GM19351 (cell line): ENCODE data around the gene GATA6.
A peak's percentile ranks its signal among the peaks of the same experiment; 100 is the strongest.

Source experiments
- ATAC-seq: cut with Tn5 transposase; IDR thresholded peaks from one replicate; pipeline ENCODE4 v1.9.1; 2021; ENCODE audit warnings: mild to moderate bottlenecking, moderate library complexity; ENCODE audit not compliant: unreplicated experiment

The GATA6 gene

DNA sequence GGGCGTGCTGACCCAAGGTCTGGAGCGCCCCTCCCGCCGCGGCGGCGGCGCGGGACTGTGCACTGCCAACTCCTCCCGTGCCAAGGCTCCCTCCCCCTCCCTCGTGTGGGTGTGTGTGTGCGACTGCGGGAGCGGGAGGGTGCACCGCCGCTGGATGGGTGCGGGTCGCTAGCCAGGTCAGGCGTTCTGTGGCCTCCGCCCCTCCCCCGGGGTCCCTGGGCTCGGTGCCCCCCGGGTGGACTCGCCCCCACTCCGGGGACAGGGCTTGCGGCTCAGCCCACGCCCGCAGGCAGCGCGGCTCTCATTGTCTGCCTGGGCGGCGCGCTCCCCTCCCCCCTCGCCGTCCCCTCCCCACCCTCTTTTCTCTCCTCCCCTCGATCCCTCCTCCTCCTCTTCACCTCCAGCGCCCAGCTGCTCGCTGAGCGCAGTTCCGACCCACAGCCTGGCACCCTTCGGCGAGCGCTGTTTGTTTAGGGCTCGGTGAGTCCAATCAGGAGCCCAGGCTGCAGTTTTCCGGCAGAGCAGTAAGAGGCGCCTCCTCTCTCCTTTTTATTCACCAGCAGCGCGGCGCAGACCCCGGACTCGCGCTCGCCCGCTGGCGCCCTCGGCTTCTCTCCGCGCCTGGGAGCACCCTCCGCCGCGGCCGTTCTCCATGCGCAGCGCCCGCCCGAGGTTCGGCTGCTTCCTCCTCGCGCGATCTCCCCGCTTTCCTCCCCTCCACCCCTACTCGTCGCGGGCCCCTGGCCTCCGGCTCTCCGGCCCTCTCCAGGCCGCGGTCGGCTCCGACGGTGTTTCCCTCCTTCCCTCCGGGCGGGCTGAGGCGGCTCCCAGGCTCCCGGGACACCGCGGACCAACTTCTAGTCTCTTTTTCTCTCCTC, at the start of gene GATA6:
GATA6 (plus strand) TSS at position 579 of the 878 bp plus-strand sequence. CDS start 1,556 bp downstream, outside the sequence.
- ATAC-seq: peak; percentile 64

DNA sequence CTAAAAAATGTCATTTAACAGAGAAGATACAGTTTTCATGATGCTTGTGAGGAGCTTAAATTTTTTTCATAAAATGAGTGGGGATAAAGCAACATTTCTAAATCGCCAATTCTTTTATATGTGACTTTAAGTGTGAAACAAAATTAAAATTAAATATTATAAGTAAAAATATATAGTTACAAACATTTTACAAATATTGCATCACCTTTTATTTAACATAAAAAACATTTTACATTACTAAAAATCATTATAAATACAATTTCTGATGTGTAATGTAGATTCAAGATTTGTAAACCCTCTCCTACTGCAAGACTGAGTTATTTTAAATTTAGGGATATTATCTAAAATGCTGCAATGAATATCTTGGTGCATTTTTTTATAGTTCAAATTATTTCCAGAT, 44.4 kb upstream of the GATA6 start:
- ATAC-seq: no peak

DNA sequence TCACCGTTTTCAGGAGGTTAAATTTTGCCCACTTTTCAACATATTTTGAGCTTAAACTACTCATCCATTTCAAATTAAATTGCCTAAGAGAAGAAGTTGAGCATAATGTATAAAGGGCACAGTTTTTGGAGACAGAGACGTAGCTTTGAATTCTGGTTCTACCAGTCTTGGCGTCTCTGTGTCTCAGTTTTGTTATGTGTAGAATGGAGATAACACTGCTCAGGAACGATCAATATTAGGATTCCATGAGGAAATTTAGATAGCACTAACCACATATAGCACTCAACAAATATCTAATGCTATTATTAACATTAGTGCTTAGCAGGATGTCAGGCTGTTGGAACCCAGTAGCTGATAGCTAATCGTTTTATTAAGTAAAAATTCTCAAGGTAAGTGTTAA, 40.4 kb upstream of the GATA6 start:
- ATAC-seq: no peak

DNA sequence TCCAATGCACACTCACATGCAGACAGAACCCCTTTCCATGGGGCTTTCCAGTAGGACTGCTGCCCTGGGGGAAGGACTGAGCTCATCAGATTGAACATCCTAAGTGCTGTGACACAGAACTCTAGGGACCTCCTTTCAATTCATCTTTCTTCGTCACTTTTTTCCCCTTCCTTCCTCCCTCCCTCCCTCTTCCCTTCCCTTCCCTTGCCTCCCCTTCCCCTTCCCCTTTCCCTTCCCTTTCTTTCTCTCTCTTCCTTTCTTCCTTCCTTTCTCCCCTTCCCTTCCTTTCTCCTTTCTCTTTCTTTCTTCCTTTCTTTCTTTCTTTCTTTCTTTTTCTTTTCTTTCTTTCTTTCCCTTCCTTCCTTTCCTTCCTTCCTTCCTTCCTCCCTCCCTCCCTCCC, 39.6 kb upstream of the GATA6 start:
- no peak for ATAC-seq

DNA sequence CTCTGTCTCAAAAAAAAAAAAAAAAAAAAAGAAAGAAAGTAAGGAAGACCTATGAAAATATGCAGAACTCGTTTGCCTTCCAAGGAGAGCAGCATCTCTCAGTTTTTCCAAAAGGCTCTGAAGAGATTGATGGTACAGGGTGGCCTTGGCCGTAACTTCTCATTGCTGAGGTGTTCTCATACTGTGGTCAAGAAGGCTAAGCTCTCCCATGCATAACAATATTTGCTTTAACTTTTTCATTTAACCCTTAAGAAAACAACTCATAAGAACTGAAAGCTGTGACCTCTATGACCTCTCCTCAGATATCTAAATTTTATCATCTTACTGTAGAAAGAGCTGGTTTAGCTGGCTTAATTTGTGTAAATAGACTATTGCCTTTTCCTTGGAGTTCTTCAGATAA, 37.1 kb upstream of the GATA6 start:
- ATAC-seq: peak; percentile 79

DNA sequence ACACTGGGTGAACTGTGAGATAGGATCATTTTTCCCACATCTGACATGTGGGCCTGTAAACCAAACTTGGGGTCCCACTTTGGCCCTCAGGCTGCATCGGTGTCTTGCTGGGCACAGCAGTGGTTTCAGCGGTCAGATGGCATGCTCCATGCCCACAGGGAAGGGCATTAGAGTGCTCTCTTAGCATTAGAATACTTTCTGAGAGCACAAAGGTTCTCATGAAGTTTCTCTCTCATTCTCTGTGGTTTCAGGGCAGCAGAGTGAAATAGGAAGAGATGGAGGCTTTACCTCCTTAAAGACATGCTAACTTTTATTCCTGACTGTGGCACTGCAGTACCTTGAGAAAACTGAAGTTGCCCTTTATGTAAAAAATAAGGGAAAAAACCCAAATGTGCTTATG, 36.6 kb upstream of the GATA6 start:
- ATAC-seq: peak; percentile 47

DNA sequence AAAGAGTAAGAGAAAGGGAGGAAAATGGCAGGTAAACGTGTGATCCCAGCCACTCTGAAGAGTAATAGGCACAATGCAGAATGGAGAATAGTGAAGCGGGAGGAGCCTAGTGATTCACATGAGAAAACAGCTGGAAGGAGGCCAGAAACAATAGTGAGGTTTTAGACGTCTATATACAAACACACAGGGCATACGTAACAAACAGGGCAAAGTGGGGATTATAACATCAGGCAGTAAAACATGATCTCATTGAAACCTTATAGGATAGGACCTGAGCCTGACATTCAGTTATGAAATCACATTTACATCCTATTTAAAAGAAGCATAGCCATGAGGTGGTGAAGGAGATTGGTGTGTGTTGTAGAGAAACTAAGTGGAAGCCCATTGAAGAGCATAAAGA, 33.0 kb upstream of the GATA6 start:
- ATAC-seq: no peak

DNA sequence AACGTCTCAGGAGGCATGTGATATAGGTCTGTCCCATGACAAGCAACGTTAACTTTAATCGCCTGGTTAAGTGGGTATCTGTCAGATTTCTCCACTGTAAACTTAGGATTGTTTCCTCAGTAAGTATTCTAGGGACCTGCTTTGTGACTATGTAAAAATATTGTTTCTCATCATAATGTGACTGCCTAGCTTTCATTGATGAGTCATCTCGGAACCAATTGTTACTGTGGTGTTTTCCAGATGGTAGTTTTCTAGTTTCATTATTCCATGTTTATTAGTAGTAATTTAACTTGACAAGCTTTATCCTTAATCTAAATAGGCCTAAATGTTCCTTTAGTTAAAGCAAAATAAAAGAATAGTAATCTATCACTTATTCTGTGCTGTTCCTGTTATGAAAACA, 28.2 kb upstream of the GATA6 start:
- ATAC-seq: no peak

DNA sequence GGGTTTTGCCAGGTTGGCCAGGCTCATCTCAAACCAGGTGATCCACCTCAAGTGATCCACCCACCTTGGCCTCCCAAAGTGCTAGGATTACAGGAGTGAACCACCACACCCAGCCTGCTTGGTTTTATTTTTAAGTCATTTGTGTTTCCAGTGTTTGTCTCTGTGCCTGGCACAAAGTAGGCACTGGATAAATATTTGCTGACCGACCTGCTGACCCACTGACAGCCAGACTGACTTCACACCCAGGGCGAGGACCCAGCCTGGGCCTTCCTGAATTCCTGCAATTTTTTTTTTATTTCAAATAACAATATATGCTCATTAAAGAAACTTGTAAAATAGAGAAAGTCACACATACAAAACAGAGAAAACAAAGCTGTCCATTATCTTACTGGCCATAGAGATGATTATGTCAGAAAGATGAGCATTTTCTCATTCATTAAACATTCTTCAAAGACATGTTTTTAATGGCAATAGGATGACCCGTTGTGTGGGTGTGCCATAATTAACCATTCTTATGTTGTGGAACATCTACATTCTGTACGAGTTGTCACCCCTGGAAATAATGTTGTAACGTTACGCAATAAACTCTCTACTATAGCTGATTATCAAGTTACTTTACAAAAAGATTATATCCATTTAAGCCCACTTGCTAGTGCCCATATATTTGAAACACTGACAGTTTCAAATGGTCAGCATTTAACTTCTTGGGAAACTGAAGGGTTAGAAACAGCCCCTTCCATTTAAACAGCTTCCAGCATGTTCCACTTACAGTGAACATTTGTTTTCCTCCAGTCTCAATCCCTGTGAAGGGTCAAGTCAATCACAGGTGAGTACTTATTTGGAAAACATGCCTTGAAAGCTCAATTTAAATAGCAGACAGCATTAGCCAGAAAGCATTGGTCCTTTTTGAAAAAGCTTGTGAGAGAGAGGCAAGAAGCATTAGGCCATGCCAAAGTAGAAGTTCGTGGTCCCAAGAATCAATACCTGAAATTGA, 25.7 kb upstream of the GATA6 start:
- ATAC-seq: no peak

DNA sequence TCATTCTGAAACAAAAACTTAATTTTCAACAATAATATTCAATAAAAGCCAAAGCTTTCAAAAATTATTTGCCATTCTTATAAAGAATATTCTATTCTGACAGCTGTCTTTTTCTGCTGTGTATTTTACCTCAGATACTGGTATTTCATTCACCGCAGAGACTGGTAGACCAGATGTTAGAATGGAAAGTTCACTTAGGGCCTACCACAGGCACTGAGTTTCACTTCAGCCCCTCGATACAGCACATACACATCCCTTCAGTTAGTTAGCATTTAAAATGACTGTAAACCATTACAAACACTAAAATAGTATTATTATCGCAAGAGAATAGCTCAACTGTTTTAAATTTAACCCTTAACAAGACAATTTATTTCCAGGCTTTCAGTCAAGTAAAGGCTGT, 24.2 kb upstream of the GATA6 start:
- ATAC-seq: no peak

DNA sequence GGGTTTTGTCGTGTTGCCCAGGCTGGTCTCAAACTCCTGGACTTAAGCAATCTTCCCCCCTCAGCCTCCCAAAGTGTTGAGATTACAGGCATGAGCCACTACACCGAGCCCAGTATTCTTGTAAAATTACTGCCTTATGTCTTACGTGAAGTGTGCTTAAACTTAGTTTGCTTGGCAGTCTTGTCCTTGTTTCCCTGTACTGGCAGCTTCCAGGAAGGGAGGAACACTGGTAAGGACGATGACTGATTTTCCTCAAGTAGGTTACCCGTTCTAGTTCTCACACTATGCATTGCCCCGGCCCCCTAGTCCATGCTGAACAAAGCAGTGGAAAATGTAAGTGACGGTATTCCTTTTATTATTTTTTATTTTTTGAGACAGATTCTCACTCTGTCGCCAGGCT, 19.7 kb upstream of the GATA6 start:
- ATAC-seq: no peak

DNA sequence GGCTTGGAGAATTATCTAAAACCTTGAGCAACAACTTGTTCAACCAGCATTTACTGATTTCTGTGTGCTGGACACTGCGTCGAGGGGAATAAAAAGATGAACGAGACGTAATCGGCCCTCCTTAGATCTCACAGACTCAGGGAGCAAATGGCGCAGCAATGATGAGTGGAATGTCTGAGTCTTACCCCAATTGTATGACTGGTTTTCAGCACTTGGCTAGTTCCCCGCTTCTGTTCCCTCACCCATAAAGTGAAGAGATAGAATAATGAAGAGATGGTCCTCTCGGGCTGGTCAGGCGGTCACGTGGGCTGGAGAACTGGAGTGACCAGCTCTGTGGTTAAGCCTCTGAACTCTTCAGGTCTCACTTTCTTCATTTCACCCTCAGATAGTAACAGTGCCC, 17.3 kb upstream of the GATA6 start:
- no peak for ATAC-seq

DNA sequence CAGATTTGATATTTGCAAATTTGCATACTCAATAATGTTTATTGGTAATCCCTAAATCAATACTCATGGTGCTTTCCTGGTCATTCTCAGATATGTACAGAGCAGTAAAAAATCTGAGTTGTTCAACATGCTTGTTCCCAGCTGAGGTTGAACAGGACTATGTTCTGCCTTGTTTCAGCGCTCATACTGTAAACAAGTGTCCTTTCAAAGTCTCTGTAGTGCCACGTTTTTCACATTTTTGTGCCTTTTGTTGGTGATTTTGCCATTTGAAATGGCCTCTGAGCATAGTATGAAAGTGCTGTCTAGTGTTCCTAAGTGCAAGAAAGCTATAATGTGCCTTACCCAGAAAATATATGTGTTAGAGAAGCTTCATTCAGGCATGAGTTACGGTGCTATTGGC, 16.0 kb upstream of the GATA6 start:
- ATAC-seq: no peak

DNA sequence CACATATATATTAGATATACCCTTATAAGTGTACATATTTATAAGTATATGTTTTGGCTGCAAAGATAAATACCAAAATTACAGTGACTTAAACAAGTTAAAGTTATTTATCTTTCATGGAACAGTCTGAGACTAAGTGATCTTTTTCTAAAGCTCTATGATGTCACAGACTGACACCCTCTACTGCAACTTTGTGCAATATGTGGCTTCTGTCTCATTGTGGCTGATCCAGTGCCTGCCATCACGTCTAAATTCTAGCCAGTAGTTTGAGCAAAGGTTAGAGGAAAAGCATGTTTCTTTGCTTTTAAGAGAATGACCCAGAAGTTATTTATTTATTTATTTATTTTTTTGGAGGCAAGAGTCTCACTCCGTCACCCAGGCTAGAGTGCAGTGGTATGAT, 13.8 kb upstream of the GATA6 start:
- no peak for ATAC-seq

DNA sequence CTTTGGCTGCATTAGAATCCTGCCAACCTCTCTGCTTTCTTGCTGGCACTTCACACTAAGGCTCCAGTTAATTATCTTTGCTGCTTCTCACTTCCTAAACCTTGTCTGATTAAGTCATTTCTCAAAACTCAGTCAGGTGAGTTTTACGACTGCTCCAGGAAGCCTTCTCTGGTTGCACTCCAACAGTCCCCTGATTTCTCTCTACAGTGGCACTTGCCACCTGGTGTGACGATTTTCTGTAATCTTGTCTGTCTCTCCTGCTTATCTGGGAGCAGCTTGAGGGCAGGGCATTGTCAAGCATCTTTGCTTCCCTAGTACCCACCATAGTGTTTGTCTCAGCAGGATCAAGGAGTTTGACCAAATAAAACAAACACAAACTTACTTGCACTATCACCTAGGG, 10.4 kb upstream of the GATA6 start:
- ATAC-seq: no peak

DNA sequence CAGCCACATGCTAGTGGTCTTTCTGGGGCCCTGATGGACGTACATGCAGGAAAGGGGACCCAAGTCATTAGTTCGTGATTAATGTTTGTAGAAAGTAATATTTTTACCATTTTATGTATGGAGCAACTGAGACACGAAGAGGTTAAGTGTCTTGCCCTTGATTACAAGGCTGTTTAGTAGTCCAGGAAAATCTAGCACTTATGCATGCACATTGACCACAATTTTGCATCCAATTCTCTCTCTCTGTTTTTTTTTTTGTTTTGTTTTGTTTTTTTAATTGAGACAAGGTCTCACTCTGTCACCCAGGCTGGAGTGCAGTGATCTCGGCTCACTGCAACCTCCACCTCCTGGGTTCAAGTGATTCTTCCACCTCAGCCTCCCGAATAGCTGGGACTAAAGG, 8.3 kb upstream of the GATA6 start:
- no peak for ATAC-seq

DNA sequence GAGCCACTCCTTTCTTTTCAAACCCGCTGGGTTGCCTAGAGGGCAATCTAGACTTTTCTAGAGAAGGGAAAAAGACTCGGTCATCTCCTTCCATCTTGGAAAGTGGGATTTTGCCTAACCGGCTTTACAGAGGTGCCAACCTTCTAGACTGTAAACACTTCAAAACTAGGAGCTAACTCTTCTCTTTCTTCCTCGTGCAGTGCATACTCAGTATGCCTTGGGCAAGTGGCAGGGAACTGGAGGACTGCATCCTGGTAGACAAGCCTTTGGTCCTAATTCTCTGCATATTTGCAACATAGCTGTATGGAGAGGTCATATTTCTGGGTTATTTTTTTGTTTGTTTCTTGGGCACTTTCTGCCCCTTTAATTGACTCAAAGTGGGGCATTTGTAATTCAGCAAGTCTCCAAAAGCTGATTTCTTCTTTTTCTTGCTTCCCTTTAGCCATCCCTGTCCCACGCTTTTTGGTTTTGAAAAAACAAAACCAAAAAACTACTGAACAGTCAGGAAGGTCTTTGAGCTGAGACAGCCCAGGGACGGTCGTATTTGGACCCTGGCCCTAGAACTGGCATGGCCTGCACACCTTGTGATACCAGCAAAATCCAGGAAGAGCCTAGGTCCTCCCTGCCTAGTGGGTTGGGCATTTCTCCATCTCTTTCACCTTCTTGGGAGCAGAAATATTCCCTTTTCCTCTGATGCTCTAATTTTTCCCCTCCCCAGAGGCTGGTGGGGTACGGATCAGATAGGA, 5.8 kb upstream of the GATA6 start:
- ATAC-seq: no peak

DNA sequence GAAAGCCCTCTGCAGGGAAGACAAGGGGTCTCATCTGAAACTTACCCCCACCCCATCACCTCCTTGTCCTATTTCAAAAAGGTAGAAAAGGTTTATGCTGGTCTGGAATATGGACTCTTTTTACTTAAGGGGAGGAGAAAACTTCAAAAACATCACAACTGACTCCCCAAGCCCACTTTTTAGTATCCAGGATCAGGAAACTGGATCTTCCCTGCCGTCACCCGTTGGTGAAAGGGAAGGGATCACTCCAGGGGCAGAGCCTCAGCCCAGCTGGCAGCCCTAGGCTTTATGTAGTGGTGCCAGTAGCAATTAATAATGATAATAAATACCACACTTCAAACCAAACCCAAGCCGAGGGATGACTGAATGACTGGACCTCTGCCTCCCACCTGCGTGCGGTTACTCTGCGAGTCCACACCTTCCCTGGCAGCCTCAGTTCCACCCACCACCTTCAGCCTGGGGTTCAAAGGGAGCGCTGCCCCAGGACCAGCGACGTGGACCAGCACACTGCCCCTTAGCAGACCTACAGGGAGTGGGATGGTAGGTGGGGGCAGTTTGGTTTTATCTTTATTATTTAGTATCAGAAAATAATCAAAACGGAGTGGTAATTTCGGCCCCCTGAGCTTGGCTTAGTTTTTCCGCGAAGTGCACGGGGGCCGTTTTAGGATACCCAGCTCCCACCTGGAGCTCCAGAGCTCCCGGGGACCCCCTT, 4.9 kb upstream of the GATA6 start:
- no peak for ATAC-seq

DNA sequence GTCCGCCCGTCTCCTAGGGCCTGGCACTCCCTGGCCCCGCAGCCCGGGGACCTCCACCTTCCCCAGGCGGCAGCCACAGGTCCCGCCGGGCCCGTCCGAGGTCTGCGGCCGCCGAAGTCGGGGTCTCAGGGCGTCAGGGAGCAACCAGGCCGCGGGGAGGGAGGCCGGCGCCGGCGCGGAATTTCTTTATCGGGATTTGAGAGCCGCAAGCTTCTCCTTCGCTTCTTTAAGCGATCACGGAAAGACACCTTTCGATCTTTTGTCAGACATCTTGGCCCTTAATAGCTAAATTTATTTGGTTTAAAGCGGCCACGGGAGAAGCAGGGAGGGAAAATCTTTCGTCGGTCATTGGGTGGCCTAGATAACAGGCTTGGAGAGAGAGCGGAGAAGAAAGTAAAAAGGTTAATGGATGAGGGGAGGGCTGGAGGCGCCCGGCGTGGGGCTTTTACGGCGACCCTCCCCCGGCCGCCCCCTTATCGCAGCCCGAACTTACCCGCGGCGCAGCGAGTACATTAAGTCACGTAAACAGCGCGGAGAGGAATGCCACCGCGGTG, 4.3 kb upstream of the GATA6 start:
- ATAC-seq: no peak

DNA sequence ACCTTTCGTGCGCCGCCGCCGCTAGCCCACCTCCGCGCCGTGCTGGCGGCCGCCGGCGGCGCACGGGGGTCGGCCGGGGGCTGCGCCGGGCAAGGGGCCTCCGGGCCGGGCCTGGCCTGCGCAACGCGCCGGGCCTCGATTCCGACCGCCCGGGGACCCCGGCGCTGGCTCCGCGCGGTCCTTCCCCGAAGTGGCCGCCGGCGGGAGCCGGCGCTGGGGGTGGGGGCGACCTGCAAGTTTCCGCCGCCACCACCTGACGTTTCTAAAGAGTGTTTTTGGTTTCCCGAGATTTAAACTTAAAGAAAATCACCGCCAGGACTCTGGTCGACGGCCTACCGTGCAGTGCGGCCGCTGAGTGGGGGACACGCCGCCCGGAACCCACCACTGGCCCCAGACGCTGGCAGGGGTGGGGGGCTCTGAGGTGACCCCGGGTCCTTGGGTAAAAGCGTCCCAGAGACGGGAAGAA, 3.8 kb upstream of the GATA6 start:
- ATAC-seq: no peak
